Fibroblast of mammary gland (primary cell): ENCODE measurements around the gene JUP.
A peak's percentile ranks its signal among the peaks of the same experiment; 100 is the strongest.

Source experiments
- DNase-seq: peaks from one replicate; pipeline ENCODE4 v3.0.0-alpha.2; 2010; ENCODE audit warnings: low read depth
- H3K4me3 ChIP-seq: 2 replicates; pipeline ENCODE4 v1.5.1; 2011; ENCODE audit warnings: low read depth, mild to moderate bottlenecking, low read length, moderate library complexity; ENCODE audit not compliant: control insufficient read depth
- TF ChIP-seq, protein P1 (sequence below): conservative IDR thresholded peaks from 2 replicates; pipeline ENCODE4 v1.5.1; 2011; ENCODE audit warnings: low read depth, low read length, inconsistent platforms; ENCODE audit not compliant: control insufficient read depth, insufficient read depth

JUP gene

GRCh38 chr17:41813699-41814124 is 27.2 kb upstream of the JUP start:
- DNase-seq: no peak
- H3K4me3 ChIP-seq: peak overlapping the region; percentile 76
- TF ChIP-seq, protein P1, sequence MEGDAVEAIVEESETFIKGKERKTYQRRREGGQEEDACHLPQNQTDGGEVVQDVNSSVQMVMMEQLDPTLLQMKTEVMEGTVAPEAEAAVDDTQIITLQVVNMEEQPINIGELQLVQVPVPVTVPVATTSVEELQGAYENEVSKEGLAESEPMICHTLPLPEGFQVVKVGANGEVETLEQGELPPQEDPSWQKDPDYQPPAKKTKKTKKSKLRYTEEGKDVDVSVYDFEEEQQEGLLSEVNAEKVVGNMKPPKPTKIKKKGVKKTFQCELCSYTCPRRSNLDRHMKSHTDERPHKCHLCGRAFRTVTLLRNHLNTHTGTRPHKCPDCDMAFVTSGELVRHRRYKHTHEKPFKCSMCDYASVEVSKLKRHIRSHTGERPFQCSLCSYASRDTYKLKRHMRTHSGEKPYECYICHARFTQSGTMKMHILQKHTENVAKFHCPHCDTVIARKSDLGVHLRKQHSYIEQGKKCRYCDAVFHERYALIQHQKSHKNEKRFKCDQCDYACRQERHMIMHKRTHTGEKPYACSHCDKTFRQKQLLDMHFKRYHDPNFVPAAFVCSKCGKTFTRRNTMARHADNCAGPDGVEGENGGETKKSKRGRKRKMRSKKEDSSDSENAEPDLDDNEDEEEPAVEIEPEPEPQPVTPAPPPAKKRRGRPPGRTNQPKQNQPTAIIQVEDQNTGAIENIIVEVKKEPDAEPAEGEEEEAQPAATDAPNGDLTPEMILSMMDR: no peak

- peak overlapping the region; percentile 76 for H3K4me3 ChIP-seq
- TF ChIP-seq, protein P1: no peak
- DNase-seq: no peak
Observed at GRCh38 chr17:41813152-41813680, 26.7 kb upstream of the JUP start.

GRCh38 chr17:41812381-41813151 is 26.1 kb upstream of the JUP start, which contains the start of gene FKBP10:
Gene FKBP10 (plus strand): TSS chr17:41813004. CDS start chr17:41813035, 31 bp downstream.
- peak; percentile 81 for DNase-seq
- peak within 1 kb of the TSS; percentile 76 for H3K4me3 ChIP-seq
- TF ChIP-seq, protein P1: no peak

DNA sequence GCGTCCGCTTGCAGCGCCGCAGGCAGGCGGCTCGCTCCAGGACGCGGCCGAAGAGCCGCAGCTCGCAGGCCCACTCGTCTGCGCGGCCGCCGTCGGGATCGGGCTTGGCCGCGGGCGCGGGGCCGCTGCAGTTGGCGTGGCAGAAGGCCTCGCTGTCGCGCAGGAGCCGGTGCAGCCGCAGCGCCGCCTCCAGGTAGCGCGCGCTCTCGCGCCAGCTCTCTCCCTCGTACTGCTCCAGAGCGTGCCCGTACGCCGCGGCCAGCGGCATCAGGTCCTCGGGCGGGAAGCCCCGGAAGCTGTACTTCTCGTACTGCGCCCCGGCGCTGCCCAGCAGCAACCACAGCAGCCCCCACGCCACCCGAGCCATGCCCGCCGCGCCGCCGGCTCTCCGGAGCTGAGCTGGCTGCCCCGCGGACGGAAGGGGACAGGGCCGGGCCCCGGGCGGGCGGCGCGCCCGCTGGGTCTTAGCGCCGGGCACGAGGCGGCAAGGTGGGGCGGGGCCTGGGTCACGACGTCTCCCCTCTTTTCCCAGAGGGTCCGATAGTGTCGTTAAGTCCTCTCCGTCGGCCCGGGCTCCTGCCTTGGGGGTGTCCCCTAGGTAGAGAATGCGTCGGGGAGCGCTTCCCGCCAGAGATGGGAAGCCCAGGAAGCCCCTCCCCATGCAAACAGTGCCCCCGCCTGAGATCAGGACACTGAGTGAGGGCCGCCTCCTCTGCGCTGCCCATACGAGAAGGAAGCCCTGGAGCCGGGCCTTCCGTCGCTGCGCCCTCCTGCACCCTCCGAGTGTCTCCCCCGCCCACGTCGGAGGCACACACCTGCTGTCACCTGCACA is 25.3 kb upstream of the JUP start, which contains the start of gene P3H4:
Gene P3H4 (minus strand): TSS at position 401 of the 832 bp plus-strand sequence. CDS start 34 bp downstream, at position 367.
- DNase-seq: peak; percentile 71
- TF ChIP-seq, protein P1: peak; percentile 40
- H3K4me3 ChIP-seq: peak within 1 kb of the TSS; percentile 76

DNA sequence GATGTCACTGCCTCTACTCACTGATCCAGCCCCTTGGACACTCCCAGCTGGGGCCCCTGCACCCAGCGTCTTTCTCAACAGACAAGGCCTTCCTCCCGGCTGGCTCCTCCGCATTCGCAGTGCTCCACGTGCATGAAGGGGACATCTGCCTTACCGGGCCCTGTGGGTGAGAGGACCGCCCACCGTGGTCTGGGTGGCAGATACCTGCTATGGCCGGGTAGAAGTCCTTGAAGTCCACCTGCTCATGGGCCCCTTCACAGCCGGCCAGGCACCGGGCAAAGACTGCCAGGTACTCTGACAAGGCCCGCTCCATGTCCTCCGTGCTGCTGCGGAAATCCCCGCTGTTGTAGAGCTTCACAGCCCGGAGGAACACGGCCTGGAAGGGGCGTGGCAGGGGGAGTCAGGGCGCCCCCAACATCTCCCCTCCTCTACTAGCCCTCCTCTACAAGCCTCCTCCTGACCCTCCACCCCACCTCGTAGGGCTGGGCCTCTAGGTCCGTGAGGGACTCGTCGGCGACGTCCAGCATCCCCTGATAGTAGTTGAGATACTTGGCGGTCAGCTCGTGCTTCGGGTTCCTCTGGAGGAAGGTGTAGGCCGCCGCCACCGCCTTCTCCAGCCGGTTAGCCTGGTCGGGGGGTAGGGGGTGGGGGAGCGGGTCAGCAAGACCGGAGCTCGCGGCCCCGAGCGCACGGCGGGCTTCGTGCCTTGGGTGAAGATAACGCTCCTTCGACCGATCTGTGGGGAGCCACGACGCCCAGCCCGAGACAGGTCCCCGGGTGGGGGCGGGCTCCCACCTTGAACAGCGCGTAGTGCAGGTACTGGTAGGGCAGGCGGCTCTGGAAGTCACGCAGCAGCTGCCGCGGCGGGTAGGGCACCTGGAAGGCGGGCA is 24.4 kb upstream of the JUP start:
- peak overlapping the region; percentile 76 for H3K4me3 ChIP-seq
- TF ChIP-seq, protein P1: no peak
- no peak for DNase-seq

DNA sequence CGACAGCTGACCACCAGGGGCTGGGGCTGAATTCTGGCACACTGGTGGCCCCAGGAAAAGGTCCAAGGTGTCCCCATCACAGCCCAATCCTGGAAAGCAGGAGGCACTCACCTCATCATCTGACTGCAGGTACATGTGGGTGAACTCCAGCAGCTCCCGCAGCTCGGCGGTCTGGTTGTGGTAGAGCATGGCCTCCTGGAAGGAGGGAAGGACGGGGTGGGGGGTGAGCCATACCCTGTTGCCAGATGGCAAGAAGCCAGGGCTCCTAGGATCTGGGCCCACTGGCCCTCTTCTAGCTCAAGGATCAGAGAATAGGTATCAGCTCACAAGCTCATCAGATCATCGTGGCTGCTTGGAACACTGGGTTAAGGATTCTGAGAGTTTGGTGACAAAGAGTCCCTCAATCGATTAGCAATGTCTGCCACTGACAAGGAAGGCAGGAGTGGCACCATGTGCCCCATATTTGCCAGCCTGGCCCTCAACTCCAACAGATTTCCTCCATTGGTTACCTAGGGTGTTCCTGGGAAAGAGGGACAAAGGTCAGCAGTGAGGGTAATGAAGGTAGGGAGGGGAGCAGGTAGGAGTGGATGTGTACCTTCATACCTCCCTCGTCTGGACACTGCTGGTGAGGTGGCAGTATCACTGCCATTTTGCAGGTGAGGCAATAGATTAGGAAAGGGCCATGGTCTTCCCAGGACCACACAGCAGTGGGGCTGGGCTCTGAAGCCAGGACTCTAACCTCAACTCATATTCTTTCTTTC is 20.4 kb upstream of the JUP start:
- TF ChIP-seq, protein P1: no peak
- DNase-seq: no peak
- H3K4me3 ChIP-seq: no peak overlapping the region
